SH-SY5Y (cell line): ENCODE measurements around the gene CSDE1.

ENCODE experiments used
- GATA2 ChIP-seq: IDR thresholded peaks from 2 replicates; pipeline ENCODE4 v1.6.1; 2011; ENCODE audit warnings: mild to moderate bottlenecking, low read depth, low read length
- GATA3 ChIP-seq: IDR thresholded peaks from 2 replicates; pipeline ENCODE4 v1.6.1; 2011; ENCODE audit warnings: low read depth, mild to moderate bottlenecking, low read length, moderate library complexity

CSDE1 gene

GRCh38 chr1:114757455-114758255 lies at the start of gene CSDE1:
Gene CSDE1, minus strand, starts transcription at chr1:114757984. Its CDS starts 18,094 bp downstream, at chr1:114739890.
- TF ChIP-seq GATA2 (no peak), GATA3 (no peak)

DNA sequence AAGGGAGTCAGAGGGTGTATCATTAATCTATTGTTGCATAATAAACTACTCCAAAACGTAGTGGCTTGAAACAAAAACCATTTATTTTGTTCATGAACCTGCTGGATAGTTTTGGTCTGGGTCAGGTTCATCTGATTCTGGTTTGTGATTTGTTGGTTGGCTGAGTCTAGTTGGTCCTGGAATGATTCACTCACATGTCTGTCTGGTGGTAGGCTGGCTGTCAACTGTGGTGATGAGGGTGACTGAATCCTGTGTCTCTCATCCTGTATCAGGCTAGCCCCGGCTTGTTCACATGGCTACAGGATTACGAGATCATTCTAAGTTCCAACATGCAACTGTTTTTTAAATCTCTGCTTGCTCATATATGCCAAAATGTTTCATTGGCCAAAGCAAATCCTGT lies 45.2 kb upstream of the CSDE1 start:
- TF ChIP-seq GATA3 (no peak), GATA2 (no peak)

DNA sequence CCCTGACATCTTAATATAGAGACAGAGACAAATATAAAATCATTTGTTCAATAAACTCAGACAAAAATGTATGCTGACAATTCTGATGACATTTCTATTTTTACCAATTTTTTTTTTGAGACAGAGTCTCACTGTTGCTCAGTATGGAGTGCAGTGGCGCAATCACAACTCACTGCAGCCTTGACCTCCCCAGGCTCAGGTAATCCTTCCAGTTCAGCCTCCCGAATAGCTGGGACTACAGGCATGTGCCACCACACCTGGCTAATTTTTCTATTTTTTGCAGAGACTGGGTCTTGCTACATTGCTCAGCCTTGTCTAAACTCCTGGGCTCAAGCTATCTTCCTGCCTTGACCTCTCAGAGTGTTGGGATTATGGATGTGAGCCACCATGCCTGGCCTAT lies 36.3 kb upstream of the CSDE1 start:
- TF ChIP-seq GATA2: no peak
- TF ChIP-seq GATA3: no peak

DNA sequence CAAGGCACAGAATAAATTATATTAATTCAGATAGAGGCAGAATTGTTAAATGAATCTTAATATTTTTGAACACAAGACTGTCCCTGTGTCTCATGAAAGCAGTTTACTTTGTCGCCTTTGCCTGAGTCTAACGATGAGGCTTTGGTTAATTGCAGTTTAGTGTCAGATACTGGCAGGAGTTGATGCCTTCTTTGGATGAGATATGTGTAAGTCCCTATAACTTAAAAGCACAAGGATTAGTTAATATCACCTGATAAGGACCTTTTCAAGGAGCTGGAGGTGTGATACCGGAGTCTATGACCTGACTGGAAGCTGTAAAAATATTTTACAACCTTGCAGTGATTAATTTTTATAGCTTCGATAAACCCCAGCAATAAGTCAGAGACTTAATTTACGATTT lies 24.7 kb upstream of the CSDE1 start:
- TF ChIP-seq GATA2 (no peak), GATA3 (no peak)

GRCh38 chr1:114780344-114781226 lies 22.8 kb upstream of the CSDE1 start, which contains the start of gene SIKE1:
Gene SIKE1, minus strand, starts transcription at chr1:114780685. Its CDS starts 78 bp downstream, at chr1:114780607.
- TF ChIP-seq GATA2 (no peak), GATA3 (no peak)

DNA sequence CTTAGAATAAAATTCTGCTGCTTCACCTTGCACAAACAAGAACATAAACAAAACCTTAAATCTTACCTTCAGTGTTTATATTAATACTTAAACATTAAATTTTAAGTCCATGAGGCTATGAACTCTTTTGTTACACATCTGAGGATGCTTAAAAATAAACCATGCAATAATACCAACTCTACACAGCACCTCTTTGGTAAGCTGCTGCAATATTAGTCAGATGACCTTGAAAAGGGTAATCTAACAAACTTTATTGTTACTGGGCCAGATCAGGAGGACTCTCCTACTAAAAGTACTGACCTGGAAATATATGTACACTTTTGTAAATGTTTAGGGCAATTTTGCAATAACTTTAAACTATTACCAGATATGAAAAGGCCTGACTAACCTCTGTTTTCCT lies 21.9 kb upstream of the CSDE1 start:
- TF ChIP-seq GATA3 (no peak), GATA2 (no peak)

DNA sequence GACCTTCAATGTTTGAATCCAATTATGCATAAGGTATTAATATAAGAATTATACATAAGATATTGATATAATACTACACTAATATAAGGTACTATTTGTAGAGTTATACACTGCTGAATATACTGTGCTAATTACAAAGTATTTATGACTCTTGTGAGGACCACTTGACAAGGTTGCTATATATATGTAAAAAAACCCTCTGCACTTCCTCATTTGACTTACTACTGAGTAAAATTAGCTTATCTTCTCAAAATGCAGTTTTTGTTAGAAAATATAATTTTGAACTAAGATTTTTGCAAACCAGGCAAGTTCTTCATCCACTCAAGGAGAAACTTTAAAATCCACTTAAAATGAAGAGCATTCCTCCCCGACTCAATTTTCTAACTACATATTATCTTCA lies 14.2 kb upstream of the CSDE1 start:
- TF ChIP-seq GATA2 (no peak), GATA3 (no peak)

- no peak for TF ChIP-seq GATA3
- TF ChIP-seq GATA2: no peak
Measured at GRCh38 chr1:114770989-114771388, 13.2 kb upstream of the CSDE1 start.

DNA sequence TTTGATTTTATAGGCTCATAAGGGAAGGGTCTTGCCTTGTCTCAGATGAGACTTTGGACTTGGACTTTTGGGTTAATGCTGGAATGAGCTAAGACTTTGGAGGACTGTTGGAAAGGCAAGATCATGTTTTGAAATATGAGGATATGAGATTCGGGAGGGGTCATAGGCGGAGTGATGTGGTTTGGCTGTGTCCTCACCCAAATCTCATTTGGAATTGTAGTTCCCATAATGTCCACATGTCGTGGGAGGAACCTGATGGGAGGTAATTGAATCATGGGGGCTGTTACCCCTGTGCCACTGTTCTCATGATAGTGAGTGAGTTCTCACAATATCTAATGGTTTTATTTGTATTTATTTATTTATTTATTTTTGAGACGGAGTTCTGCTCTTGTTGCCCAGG lies 6.9 kb upstream of the CSDE1 start:
- no peak for TF ChIP-seq GATA2
- TF ChIP-seq GATA3: no peak

- TF ChIP-seq GATA3 (no peak), GATA2 (no peak)
Measured at GRCh38 chr1:114758256-114758832, 560 bp upstream of the CSDE1 start.

- TF ChIP-seq GATA2: no peak
- TF ChIP-seq GATA3: no peak
Measured at GRCh38 chr1:114756949-114757454, 782 bp downstream of the CSDE1 start.

DNA sequence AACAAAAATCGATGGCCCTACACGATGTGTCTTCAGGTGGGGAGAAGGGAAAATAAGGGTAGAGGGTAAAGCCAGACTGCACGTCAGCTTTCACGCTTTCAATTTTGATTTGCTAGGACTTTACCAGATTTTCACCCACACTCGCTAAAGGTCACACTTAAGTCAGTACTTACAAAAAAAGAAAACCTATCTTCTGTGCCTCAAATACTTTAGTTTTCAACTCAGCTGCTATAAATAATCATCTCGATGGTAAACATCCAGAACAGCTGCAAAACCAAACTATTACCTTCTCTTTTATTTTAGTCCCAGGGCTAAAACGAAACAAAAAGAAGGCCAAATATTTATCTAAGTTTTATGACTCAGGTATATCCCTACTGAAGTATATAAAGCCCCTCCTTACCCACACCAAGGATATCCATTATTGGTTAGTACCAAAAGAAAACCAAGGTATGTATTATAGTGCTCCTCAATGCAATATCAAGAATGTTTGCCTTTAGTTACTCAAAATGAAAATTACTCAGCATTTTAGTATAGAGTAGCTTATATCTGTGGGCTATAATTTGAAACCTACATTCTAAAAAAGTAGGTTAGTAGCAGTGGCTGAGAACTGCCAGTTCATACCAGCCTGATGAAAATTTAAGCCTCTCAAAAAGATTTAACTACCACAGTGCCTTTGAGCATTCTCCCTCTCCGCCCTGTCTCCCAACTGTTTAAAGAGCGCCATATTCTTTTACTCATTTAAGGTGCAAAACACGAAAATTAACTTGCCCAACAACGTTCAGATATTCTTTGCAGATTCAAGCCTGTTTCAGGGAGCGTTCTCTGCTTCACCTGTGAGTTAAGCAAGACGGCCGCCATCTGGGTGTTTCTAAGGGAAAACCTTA lies 1.5 kb downstream of the CSDE1 start:
- TF ChIP-seq GATA3: no peak

DNA sequence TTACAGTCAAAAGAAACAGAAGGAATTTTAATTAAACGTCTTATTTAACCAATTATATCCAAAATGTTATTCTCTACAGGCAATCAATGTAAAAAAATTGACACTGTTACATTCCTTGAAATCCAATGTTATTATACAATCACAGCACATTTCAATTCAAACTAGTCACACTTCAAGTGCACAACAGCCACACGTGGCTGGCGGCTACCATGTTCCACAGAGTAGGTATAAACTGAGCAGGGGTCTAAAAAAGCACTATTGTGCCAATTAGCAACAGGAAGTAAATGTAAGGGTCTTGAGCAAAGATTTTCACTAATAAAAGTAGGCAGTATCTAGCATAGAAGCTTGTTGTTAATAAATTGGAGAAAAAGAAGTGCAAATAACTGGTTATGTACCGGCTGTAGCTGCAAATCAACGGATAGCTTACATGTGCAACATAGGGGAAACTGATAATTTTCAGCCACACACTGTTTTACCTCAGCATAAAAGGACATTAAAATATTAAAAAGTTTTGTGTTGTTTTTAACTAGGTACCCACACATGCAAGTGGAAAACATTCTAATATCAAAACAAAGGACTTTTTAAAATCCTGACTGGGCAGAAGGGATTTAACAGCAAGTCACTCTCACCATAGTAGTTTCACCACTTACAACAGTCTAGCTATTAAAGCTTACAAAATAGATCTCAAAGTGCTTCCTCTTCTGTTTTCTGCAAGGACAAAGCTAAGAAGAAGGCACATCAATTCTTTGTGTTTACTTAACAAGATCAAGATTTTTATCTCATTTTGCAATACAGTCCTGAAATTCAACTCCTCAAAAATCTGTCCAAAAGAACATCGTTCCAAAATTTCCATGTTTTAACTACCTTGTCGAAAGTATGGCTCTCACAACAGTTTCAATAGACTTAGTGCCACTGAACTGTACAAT lies 2.5 kb downstream of the CSDE1 start:
- TF ChIP-seq GATA3 (no peak), GATA2 (no peak)

DNA sequence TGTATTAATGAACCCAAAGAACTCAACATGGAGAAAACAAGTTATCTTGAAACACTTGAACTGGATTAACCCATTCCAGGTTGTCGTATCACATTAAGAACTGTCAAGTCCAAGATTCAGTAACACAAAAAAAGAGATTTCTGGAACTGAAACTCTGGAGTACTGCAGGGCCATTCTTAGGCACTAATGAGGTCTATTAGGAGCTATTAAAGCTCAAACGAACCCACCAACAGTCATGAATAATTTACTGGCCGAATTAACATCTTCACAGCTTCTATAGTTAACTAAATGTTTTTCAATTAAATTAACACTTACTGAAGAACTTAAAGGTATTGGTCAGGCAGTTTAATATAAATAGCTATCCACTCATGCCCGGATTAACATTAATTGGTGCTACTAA lies 4.6 kb downstream of the CSDE1 start:
- TF ChIP-seq GATA2 (no peak), GATA3 (no peak)
